ENCODE results near the gene BRD7. TPM values are rescaled to one million over a fixed set of nuclear protein-coding genes. Genes with fewer than 3 reads are reported as not detected.
A peak's percentile ranks its signal among the peaks of the same experiment; 100 is the strongest.

BRD7 gene
- total and polyA plus RNA-seq, 2 of the 13 experiments (the other 11 are each of a cell fraction or from before 2014, with no cell fraction given) = 82.3 to 149 TPM

GRCh38 chr16:50297301-50298074 is 71.3 kb downstream of the BRD7 start (continued):
- TF ChIP-seq MYNN (CRISPR knock-in tag; IDR thresholded peaks at IDR 0.05; ENCODE audit: low read depth) (no peak), ZBTB34 (CRISPR knock-in tag; IDR thresholded peaks at IDR 0.05) (0 out of 2 replicates have a peak, but pooled peaks have one; percentile 25), RFXAP (CRISPR knock-in tag; IDR thresholded peaks at IDR 0.05; ENCODE audit: borderline replicate concordance) (no peak), FOXP4 (CRISPR knock-in tag; IDR thresholded peaks at IDR 0.05) (no peak; the same call in 1 of the 2 replicates), ZKSCAN1 (IDR thresholded peaks at IDR 0.05; ENCODE audit: low read length) (no peak), MYC (CRISPR knock-in tag; IDR thresholded peaks at IDR 0.05; ENCODE audit: borderline replicate concordance) (peak; percentile 26; the same call in 1 of the 2 replicates), RARG (CRISPR knock-in tag; IDR thresholded peaks at IDR 0.05; ENCODE audit: low read depth) (no peak), ZKSCAN5 (CRISPR knock-in tag; IDR thresholded peaks at IDR 0.05) (0 out of 2 replicates have a peak, but pooled peaks have one; percentile 24), PAF1 (CRISPR knock-in tag; IDR thresholded peaks at IDR 0.05) (no peak), TFAP4 (IDR thresholded peaks at IDR 0.05; ENCODE audit: borderline replicate concordance, low read depth) (peak; percentile 42; the same call in 1 of the 2 replicates), ZMYM3 (CRISPR knock-in tag; IDR thresholded peaks at IDR 0.05) (0 out of 2 replicates have a peak, but pooled peaks have one; percentile 28), ZNF7 (CRISPR knock-in tag; IDR thresholded peaks at IDR 0.05) (no peak), NPAS2 (CRISPR knock-in tag; IDR thresholded peaks at IDR 0.05; ENCODE audit: borderline replicate concordance) (no peak), HDAC2 (CRISPR knock-in tag; IDR thresholded peaks at IDR 0.05) (0 out of 2 replicates have a peak, but pooled peaks have one; percentile 4), ZFP36L2 (CRISPR knock-in tag; IDR thresholded peaks at IDR 0.05) (no peak), ATF2 (CRISPR knock-in tag; IDR thresholded peaks at IDR 0.05) (no peak), ZNF660 (CRISPR knock-in tag; IDR thresholded peaks at IDR 0.05; ENCODE audit: borderline replicate concordance, low read depth) (no peak), MAF1 (CRISPR knock-in tag; IDR thresholded peaks at IDR 0.05; ENCODE audit: borderline replicate concordance) (no peak), ARHGAP35 (CRISPR knock-in tag; IDR thresholded peaks at IDR 0.05; ENCODE audit: borderline replicate concordance) (no peak), ZNF34 (CRISPR knock-in tag; IDR thresholded peaks at IDR 0.05; ENCODE audit: borderline replicate concordance) (no peak), ZNF292 (CRISPR knock-in tag; IDR thresholded peaks at IDR 0.05; ENCODE audit: borderline replicate concordance, low read depth) (peak; percentile 72; the same call in 1 of the 2 replicates)

All from HepG2 (cell line).